ENCODE measurements around the gene GALNT1.

DNA sequence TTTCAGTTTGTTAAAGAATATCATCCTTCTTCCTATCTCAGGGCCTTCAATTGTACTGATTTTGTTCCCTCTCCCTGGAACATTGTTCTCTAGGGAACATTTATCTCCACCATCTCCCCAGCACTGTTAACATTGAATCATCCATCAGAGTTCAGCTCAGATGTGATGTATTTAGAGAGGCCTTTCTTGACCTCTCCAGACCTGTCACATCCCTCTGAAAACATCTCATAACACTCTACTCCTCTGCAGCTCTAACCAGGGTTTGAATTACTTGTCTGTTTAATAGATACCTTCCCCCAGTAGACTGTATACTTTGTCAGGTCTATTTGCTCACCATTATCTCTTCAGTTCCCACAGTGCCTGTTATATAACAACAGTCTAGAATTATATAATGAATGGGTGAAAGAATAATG, 98.6 kb downstream of the GALNT1 start:
- TF ChIP-seq, protein P1, sequence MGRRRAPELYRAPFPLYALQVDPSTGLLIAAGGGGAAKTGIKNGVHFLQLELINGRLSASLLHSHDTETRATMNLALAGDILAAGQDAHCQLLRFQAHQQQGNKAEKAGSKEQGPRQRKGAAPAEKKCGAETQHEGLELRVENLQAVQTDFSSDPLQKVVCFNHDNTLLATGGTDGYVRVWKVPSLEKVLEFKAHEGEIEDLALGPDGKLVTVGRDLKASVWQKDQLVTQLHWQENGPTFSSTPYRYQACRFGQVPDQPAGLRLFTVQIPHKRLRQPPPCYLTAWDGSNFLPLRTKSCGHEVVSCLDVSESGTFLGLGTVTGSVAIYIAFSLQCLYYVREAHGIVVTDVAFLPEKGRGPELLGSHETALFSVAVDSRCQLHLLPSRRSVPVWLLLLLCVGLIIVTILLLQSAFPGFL (CRISPR knock-in tag; IDR thresholded peaks at IDR 0.05): no peak
- TF ChIP-seq SNRNP70 (optimal IDR thresholded peaks at IDR 0.05; ENCODE audit: low read depth, low read length): no peak
- TF ChIP-seq ATF7 (IDR thresholded peaks at IDR 0.05): no peak
- TF ChIP-seq, protein P2, sequence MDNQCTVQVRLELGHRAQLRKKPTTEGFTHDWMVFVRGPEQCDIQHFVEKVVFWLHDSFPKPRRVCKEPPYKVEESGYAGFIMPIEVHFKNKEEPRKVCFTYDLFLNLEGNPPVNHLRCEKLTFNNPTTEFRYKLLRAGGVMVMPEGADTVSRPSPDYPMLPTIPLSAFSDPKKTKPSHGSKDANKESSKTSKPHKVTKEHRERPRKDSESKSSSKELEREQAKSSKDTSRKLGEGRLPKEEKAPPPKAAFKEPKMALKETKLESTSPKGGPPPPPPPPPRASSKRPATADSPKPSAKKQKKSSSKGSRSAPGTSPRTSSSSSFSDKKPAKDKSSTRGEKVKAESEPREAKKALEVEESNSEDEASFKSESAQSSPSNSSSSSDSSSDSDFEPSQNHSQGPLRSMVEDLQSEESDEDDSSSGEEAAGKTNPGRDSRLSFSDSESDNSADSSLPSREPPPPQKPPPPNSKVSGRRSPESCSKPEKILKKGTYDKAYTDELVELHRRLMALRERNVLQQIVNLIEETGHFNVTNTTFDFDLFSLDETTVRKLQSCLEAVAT (IDR thresholded peaks at IDR 0.05): no peak
- no peak for TF ChIP-seq ZNF707 (CRISPR knock-in tag; conservative IDR thresholded peaks at IDR 0.05)
- TF ChIP-seq FOXK1 (CRISPR knock-in tag; IDR thresholded peaks at IDR 0.05; ENCODE audit: borderline replicate concordance): no peak
- TF ChIP-seq RBM17 (IDR thresholded peaks at IDR 0.05; ENCODE audit: borderline replicate concordance, low read depth, low read length): no peak
- TF ChIP-seq, protein P3, sequence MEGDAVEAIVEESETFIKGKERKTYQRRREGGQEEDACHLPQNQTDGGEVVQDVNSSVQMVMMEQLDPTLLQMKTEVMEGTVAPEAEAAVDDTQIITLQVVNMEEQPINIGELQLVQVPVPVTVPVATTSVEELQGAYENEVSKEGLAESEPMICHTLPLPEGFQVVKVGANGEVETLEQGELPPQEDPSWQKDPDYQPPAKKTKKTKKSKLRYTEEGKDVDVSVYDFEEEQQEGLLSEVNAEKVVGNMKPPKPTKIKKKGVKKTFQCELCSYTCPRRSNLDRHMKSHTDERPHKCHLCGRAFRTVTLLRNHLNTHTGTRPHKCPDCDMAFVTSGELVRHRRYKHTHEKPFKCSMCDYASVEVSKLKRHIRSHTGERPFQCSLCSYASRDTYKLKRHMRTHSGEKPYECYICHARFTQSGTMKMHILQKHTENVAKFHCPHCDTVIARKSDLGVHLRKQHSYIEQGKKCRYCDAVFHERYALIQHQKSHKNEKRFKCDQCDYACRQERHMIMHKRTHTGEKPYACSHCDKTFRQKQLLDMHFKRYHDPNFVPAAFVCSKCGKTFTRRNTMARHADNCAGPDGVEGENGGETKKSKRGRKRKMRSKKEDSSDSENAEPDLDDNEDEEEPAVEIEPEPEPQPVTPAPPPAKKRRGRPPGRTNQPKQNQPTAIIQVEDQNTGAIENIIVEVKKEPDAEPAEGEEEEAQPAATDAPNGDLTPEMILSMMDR (IDR thresholded peaks at IDR 0.05 in 2 of 3, conservative IDR thresholded peaks at IDR 0.05 in 1 of 3; ENCODE audit: insufficient read depth in 2 of 3, low read depth in 1 of 3, low read length in 3 of 3): no peak
- TF ChIP-seq CAMTA2 (CRISPR knock-in tag; conservative IDR thresholded peaks at IDR 0.05): no peak
- TF ChIP-seq NR2C1 (IDR thresholded peaks at IDR 0.05): no peak
- no peak for TF ChIP-seq NR2C1 (tag; IDR thresholded peaks at IDR 0.05)
- TF ChIP-seq SUPT5H (IDR thresholded peaks at IDR 0.05): no peak
- TF ChIP-seq, protein P4, sequence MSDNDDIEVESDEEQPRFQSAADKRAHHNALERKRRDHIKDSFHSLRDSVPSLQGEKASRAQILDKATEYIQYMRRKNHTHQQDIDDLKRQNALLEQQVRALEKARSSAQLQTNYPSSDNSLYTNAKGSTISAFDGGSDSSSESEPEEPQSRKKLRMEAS (CRISPR knock-in tag; IDR thresholded peaks at IDR 0.05): no peak
- TF ChIP-seq MTA3 (IDR thresholded peaks at IDR 0.05; ENCODE audit: borderline replicate concordance): no peak
- no peak for TF ChIP-seq KLF1 (tag; IDR thresholded peaks at IDR 0.05)

Measured in K562 (cell line).